ENCODE data around the gene TAAR8. TPM values are rescaled to one million over a fixed set of nuclear protein-coding genes. Genes with fewer than 3 reads are reported as not detected.
"Not testable (repeated sequence)": the region's sequence is repeated elsewhere in the genome, so short reads cannot be mapped to it uniquely, and the experiment has no call there.

The TAAR8 gene
- total RNA-seq: not detected

- DNase-seq: no peak
These were observed at the start of gene TAAR8 for GRCh38 chr6:132552372-132552771. TSS of gene TAAR8 (plus strand) at chr6:132552672. CDS start at chr6:132552693, 21 bp downstream.

GRCh38 chr6:132504757-132505156 lies 47.7 kb upstream of the TAAR8 start:
- DNase-seq: no peak

GRCh38 chr6:132505158-132505557 lies 47.3 kb upstream of the TAAR8 start:
- DNase-seq: no peak

- DNase-seq: no peak
These were observed 46.0 kb upstream of the TAAR8 start for GRCh38 chr6:132506461-132506860.

GRCh38 chr6:132506869-132507808 lies 45.3 kb upstream of the TAAR8 start:
- no peak for DNase-seq

- DNase-seq: no peak
These were observed 41.2 kb upstream of the TAAR8 start for GRCh38 chr6:132511210-132511830.

- no peak for DNase-seq
These were observed 40.6 kb upstream of the TAAR8 start for GRCh38 chr6:132511831-132512220.

- no peak for DNase-seq
These were observed 40.2 kb upstream of the TAAR8 start for GRCh38 chr6:132512342-132512637.

GRCh38 chr6:132512638-132513632 lies 39.5 kb upstream of the TAAR8 start, which contains the start of gene STX7:
TSS of gene STX7 (minus strand) at chr6:132513116. CDS start at chr6:132503530, 9,586 bp downstream.
- peak; percentile 78 for DNase-seq

GRCh38 chr6:132513831-132514545 lies 38.5 kb upstream of the TAAR8 start:
- no peak for DNase-seq

- DNase-seq: no peak
These were observed 37.1 kb upstream of the TAAR8 start for GRCh38 chr6:132515386-132515785.

- no peak for DNase-seq
These were observed 31.5 kb upstream of the TAAR8 start for GRCh38 chr6:132520953-132521352.

- no peak for DNase-seq
These were observed 27.8 kb upstream of the TAAR8 start for GRCh38 chr6:132524646-132525045.

GRCh38 chr6:132525866-132526265 lies 26.6 kb upstream of the TAAR8 start:
- no peak for DNase-seq

- DNase-seq: no peak
These were observed 26.0 kb upstream of the TAAR8 start for GRCh38 chr6:132526461-132526860.

- DNase-seq: no peak
These were observed 24.7 kb upstream of the TAAR8 start for GRCh38 chr6:132527791-132528190.

GRCh38 chr6:132530293-132530974 lies 22.0 kb upstream of the TAAR8 start:
- DNase-seq: peak; percentile 71

- DNase-seq: not testable (repeated sequence)
These were observed 17.9 kb upstream of the TAAR8 start for GRCh38 chr6:132534546-132534945.

- DNase-seq: no peak
These were observed 15.3 kb upstream of the TAAR8 start for GRCh38 chr6:132537145-132537544.

- DNase-seq: no peak
These were observed 14.5 kb upstream of the TAAR8 start, which contains the start of gene TAAR9 for GRCh38 chr6:132537977-132538376. TSS of gene TAAR9 (plus strand) at chr6:132538277. CDS start at chr6:132538290, 13 bp downstream.

- no peak for DNase-seq
These were observed 7.6 kb upstream of the TAAR8 start for GRCh38 chr6:132544826-132545225.
